B cell (primary cell): ENCODE data around the gene RASGRP4.

Source experiments
- EZH2 ChIP-seq: IDR thresholded peaks from 2 replicates; pipeline ENCODE4 v1.6.1; 2012; ENCODE audit warnings: borderline replicate concordance, low read depth, mild to moderate bottlenecking, moderate library complexity, low read length; ENCODE audit not compliant: insufficient read depth, poor library complexity, severe bottlenecking
- TF ChIP-seq, protein P1 (sequence below): fragments of 200-600 bp; IDR thresholded peaks from one replicate; pipeline ENCODE4 v1.8.0; 2022; ENCODE audit warnings: antibody characterized with exemption, mild to moderate bottlenecking

DNA sequence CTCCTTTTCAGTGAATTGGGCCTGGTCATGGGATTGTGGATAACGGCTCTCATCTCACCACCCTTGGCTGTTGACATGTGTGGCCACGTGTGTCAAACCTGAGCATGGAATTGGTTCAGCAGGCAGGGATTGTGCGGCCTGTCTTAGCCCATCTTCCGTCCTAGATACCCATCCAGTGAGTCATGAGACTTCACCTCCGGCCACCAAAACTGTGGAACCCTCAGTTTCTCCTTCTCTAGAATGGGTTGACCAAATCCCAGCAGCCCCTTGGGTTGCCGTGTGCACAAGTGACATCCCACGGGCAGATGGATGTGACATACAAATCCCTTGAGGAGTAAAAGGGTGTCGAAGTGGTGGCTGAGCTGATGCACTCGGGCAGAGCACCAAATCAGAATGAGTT, 44.9 kb downstream of the RASGRP4 start:
- no peak for TF ChIP-seq EZH2
- TF ChIP-seq, protein P1, sequence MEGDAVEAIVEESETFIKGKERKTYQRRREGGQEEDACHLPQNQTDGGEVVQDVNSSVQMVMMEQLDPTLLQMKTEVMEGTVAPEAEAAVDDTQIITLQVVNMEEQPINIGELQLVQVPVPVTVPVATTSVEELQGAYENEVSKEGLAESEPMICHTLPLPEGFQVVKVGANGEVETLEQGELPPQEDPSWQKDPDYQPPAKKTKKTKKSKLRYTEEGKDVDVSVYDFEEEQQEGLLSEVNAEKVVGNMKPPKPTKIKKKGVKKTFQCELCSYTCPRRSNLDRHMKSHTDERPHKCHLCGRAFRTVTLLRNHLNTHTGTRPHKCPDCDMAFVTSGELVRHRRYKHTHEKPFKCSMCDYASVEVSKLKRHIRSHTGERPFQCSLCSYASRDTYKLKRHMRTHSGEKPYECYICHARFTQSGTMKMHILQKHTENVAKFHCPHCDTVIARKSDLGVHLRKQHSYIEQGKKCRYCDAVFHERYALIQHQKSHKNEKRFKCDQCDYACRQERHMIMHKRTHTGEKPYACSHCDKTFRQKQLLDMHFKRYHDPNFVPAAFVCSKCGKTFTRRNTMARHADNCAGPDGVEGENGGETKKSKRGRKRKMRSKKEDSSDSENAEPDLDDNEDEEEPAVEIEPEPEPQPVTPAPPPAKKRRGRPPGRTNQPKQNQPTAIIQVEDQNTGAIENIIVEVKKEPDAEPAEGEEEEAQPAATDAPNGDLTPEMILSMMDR = no peak
